ENCODE measurements around the gene EMP3. TPM values are rescaled to one million over a fixed set of nuclear protein-coding genes. Genes with fewer than 3 reads are reported as not detected.
A peak's percentile ranks its signal among the peaks of the same experiment; 100 is the strongest.
"Not testable (repeated sequence)": the region's sequence is repeated elsewhere in the genome, so short reads cannot be mapped to it uniquely, and the experiment has no call there.

EMP3 gene
- total RNA-seq, 4 donors from 2014 or later, result 36.3 to 74.2 (median 56.5) TPM

DNA sequence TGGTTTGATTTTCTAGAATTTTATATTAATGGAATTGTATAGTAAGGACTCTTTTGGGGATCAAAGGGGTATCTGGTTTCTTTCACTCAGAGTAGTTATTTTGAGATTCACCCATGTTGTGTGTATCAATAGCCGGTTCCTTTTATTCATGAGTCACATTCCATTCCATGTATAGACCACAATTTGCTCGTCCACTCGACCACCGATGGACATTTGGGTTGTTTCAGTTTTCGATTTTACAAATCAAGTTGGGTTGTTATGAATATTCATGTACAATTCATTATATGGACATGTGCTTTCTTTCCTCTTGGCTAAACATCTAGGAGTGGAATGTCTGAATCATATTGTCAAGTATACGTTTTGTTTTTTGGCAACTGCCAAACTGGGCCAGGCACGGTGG, 9.6 kb upstream of the EMP3 start:
- ATAC-seq, result no peak
- no peaks in the 10 kb centered on the region for H3K36me3 ChIP-seq
- no peaks in the 10 kb centered on the region for H3K9me3 ChIP-seq
- WGBS, 2 donors (ENCODE audit: low coverage in 1 of 2), result 58 to 62% methylated on average over 6 of the region's 7 CpGs
- H3K4me1 ChIP-seq, result peaks cover 0 to 9% (median 7%) of the 10 kb centered on the region in 3 donors
- no peak overlapping the region for H3K27ac ChIP-seq
- no peaks in the 10 kb centered on the region for H3K27me3 ChIP-seq
- TF ChIP-seq EP300 (IDR thresholded peaks at IDR 0.05), result no peak
- TF ChIP-seq, protein P1, sequence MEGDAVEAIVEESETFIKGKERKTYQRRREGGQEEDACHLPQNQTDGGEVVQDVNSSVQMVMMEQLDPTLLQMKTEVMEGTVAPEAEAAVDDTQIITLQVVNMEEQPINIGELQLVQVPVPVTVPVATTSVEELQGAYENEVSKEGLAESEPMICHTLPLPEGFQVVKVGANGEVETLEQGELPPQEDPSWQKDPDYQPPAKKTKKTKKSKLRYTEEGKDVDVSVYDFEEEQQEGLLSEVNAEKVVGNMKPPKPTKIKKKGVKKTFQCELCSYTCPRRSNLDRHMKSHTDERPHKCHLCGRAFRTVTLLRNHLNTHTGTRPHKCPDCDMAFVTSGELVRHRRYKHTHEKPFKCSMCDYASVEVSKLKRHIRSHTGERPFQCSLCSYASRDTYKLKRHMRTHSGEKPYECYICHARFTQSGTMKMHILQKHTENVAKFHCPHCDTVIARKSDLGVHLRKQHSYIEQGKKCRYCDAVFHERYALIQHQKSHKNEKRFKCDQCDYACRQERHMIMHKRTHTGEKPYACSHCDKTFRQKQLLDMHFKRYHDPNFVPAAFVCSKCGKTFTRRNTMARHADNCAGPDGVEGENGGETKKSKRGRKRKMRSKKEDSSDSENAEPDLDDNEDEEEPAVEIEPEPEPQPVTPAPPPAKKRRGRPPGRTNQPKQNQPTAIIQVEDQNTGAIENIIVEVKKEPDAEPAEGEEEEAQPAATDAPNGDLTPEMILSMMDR (IDR thresholded peaks at IDR 0.05), result no peak
- no peak for TF ChIP-seq POLR2A (IDR thresholded peaks at IDR 0.05)
- no peak for TF ChIP-seq POLR2AphosphoS5 (IDR thresholded peaks at IDR 0.05)
- no peak overlapping the region for H3K4me3 ChIP-seq

DNA sequence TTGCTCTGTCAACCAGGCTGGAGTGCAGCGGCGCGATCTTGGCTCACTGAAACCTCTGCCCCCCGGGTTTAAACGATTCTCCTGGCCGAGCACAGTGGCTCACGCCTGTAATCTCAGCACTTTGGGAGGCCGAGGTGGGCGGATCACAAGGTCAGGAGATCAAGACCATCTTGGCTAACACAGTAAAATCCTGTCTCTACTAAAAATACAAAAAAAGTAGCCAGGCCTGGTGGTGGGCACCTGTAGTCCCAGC, 7.7 kb upstream of the EMP3 start:
- not testable (repeated sequence) for H3K9me3 ChIP-seq, ATAC-seq, H3K27me3 ChIP-seq, H3K36me3 ChIP-seq, H3K4me3 ChIP-seq, H3K27ac ChIP-seq
- H3K4me1 ChIP-seq, result peaks cover 0 to 27% (median 17%) of the 10 kb centered on the region in 3 donors
- WGBS, 2 donors (ENCODE audit: low coverage in 1 of 2), result 33% methylated on average over 4 of the region's 9 CpGs; no CpG with 5 or more reads in 1 of the 2 donors

DNA sequence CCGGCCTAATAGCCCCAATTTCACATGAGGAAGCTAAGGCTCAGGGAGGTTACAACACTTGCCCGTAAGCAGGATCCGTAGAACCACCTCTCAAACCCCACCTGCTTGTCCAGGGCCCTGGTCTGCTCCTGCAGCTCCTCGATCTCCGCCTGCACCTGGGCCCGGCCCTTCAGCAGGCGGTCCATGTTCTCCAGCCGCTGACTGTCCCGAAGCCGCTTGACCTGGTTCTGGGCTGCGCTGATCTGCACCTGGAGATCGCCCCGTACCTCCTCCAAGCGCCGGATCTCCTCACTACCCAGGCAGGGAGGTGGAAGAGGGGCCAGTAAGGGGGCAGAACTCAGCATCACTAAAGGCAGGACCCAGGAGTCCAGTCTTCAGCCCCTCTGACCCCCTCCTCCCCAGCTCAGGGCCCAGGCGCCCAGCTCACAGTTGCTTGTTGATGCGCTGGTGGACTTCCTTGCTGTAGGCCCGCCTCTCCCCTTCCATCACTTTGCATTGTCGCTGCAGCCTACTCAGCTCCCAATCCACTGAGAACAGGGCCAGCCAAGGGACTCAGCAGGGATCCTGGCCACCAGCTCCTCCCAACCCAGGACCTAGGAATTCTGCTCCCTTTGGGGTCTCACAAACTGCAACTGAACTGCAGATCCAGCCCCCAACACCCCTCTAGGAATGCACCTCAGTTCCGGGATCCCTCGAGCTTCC, 6.9 kb upstream of the EMP3 start:
- Histone ChIP-seq H3K9me3 (no peaks in the 10 kb centered on the region), H3K36me3 (no peaks in the 10 kb centered on the region), H3K4me1 (peaks cover 0 to 35% (median 21%) of the 10 kb centered on the region in 3 donors), H3K27me3 (no peaks in the 10 kb centered on the region), H3K4me3 (no peak overlapping the region), H3K27ac (no peak overlapping the region)
- no CpG with 5 or more reads among the region's 21 CpGs for WGBS, 2 donors (ENCODE audit: low coverage in 1 of 2)
- TF ChIP-seq, protein P1 (IDR thresholded peaks at IDR 0.05), result no peak
- TF ChIP-seq POLR2AphosphoS5 (IDR thresholded peaks at IDR 0.05) (no peak), POLR2A (IDR thresholded peaks at IDR 0.05) (no peak), EP300 (IDR thresholded peaks at IDR 0.05) (no peak)
- no peak for ATAC-seq

DNA sequence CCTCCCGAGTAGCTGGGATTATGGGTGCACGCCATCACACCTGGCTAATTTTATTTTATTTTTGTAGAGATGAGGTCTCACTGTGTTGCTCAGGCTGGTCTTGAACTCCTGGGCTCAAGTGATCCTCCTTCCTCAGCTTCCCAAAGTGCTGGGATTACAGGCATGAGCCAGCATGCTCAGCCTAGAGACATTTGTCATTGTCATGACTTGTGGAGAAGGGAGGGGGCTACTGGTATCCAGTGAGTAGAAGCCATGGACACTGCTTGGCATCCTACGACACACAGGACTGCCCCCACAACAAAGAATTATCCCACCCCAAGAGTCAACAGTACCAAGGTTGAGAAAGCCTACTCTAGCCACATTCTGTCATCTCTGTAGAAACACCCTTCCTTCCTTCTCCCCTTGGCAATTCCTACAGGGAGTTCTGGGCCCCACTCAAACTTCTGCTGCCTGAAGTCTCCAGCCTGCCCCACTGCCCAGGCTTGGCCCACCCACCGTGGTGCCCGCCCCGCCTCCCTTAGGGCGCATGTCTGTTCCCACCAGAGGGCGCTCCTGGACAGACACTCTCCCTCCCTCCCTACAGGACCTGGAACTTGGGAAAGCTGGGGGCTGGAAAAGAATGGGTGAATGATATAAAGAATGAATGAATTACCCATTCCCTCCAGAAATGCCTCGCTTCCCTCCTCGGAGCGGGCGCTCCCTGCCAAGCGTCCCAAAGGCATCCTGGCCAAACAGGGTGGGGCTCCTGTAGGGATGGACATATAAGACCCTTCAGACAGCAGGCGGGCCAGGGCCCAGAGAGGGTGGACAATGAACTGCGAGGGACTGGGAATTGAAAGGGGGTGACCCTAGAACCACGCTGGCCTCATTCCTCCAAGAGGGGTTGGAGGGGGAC, 5.5 kb upstream of the EMP3 start:
- Histone ChIP-seq H3K4me3 (no peak overlapping the region), H3K4me1 (peaks cover 0 to 47% (median 23%) of the 10 kb centered on the region in 3 donors), H3K36me3 (no peaks in the 10 kb centered on the region), H3K9me3 (no peaks in the 10 kb centered on the region), H3K27ac (peak overlapping the region in 3 of 4 donors; percentile 95 to 98 (median 97)), H3K27me3 (no peaks in the 10 kb centered on the region)
- no peak for TF ChIP-seq POLR2AphosphoS5 (IDR thresholded peaks at IDR 0.05)
- TF ChIP-seq, protein P1 (IDR thresholded peaks at IDR 0.05), result peak in 3 of 4 experiments; percentile 78 to 91 (median 78)
- WGBS, 2 donors (ENCODE audit: low coverage in 1 of 2), result 35 to 48% methylated on average over 8 to 12 of the region's 16 CpGs
- no peak for ATAC-seq

DNA sequence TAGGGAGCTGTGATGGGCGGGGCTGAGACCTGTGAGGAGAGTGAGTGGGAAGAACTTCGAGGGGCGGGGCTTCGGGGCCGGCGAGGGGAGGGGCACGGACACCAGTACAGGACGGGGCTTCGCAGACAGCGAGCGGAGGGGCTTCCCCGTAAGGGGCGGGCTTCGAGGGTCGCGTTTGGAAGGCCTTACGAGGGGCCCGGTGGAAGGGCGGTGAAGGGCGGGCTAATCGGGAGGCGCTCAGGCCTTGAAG, 4.1 kb upstream of the EMP3 start:
- H3K27ac ChIP-seq, result peak overlapping the region; percentile 76 to 98 (median 96)
- no peaks in the 10 kb centered on the region for H3K36me3 ChIP-seq
- WGBS, 2 donors (ENCODE audit: low coverage in 1 of 2), result 0% methylated on average over 7 of the region's 22 CpGs; no CpG with 5 or more reads in 1 of the 2 donors
- peak; percentile 75 for ATAC-seq
- peak overlapping the region; percentile 25 to 58 for H3K4me3 ChIP-seq
- H3K4me1 ChIP-seq, result peaks cover 0 to 58% (median 32%) of the 10 kb centered on the region in 3 donors
- no peaks in the 10 kb centered on the region for H3K27me3 ChIP-seq
- H3K9me3 ChIP-seq, result no peaks in the 10 kb centered on the region
- TF ChIP-seq, protein P1 (IDR thresholded peaks at IDR 0.05), result no peak
- TF ChIP-seq POLR2AphosphoS5 (IDR thresholded peaks at IDR 0.05) (no peak), POLR2A (IDR thresholded peaks at IDR 0.05) (peak in 1 of 2 donors; percentile 5), EP300 (IDR thresholded peaks at IDR 0.05) (no peak)

Data from gastroesophageal sphincter (tissue), 4 donors.